SW480 (cell line): ENCODE measurements around the gene ALG12.
"Not testable (repeated sequence)": the region's sequence is repeated elsewhere in the genome, so short reads cannot be mapped to it uniquely, and the experiment has no call there.

Experiments used
- DNase-seq: peaks from one replicate; pipeline ENCODE4 v3.0.0-alpha.2; 2016; ENCODE audit warnings: low spot score

The ALG12 gene

DNA sequence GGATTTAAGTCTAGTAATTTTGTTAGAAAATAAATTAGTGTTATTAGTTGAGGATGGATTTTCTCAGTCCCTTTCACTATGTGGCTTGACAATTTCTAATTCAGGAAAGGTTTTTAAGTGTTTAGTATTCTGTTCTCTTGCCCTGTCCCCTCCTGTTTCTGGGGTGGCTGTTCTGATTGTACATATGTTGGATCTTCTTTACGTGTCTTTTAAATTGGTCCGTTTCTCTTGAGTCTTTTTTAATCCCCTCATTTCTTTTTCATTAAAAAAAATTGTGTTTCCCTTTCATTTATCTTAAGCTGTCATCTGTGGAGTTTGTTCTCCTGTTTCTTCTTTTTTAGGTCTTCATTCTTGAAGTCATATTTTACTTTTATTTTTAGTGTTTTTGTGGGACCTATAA lies 52.1 kb downstream of the ALG12 start:
- DNase-seq = no peak

- no peak for DNase-seq
Observed at GRCh38 chr22:49865156-49865555, 53.1 kb downstream of the ALG12 start.

DNA sequence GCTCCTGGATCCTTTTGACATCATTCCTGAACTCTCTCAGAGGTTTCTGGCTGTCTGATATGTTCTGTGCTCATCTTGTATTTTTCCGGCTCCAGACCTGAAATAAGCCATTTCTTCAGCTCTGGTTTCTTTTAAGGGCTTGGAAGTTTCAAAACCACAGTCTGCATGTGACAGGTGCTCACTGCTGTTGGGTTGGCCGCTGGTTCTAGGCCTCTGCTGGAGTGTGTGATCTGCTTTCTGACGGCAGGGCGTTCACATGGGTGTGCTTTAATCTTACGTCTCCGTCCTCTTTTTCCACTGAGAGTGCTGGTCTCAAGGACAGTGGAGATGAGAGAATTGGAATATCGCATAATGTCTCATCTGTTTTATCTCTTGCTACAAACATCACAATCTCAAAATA lies 54.3 kb downstream of the ALG12 start:
- DNase-seq = no peak

GRCh38 chr22:49862496-49862776 lies 55.8 kb downstream of the ALG12 start:
- no peak for DNase-seq

GRCh38 chr22:49861642-49862495 lies 56.4 kb downstream of the ALG12 start:
- DNase-seq = no peak

DNA sequence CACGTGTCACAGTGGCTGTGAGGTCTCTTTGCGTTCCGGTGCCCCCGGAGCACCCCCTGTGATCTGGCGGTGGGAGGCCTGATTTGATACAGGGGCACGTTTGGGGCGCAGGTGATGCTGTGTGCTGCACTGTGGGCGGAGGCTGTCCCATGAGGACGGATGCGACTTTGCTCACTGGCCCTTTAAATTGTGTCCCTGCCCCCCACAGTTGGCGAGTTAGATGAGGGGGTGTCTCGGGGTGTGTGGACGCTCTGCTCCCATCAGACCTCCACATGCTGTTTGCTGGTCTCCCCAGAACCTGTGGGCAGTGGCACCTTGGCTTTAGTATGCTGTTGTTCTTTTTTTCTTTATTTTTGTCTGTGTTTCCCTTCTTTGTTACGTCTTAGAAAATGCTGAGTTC lies 59.4 kb downstream of the ALG12 start:
- no peak for DNase-seq

GRCh38 chr22:49856766-49857618 lies 61.2 kb downstream of the ALG12 start:
- DNase-seq = no peak

GRCh38 chr22:49856343-49856742 lies 61.9 kb downstream of the ALG12 start:
- DNase-seq = no peak

- DNase-seq = peak; percentile 28
Observed at GRCh38 chr22:49855251-49855911, 62.9 kb downstream of the ALG12 start.

- peak; percentile 23 for DNase-seq
Observed at GRCh38 chr22:49853981-49854831, 64.0 kb downstream of the ALG12 start.

- DNase-seq = peak; percentile 87
Observed at GRCh38 chr22:49852898-49853894, 65.0 kb downstream of the ALG12 start, which contains the start of gene ZBED4. Gene ZBED4, plus strand, starts transcription at chr22:49853844. Its CDS starts 29,819 bp downstream, at chr22:49883663.

DNA sequence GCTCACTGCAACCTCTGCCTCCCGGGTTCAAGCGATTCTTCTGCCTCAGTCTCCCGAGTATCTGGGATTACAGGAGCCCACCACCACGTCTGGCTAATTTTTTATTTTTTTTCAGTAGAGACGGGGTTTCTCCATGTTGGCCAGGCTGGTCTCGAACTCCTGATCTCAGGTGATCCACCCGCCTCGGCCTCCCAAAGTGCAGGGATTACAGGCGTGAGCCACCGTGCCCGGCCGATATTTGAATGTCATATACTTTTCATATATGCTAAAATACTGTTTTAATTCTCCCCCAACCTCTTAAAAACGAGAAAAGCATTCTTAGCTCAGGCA lies 65.7 kb downstream of the ALG12 start:
- not testable (repeated sequence) for DNase-seq

DNA sequence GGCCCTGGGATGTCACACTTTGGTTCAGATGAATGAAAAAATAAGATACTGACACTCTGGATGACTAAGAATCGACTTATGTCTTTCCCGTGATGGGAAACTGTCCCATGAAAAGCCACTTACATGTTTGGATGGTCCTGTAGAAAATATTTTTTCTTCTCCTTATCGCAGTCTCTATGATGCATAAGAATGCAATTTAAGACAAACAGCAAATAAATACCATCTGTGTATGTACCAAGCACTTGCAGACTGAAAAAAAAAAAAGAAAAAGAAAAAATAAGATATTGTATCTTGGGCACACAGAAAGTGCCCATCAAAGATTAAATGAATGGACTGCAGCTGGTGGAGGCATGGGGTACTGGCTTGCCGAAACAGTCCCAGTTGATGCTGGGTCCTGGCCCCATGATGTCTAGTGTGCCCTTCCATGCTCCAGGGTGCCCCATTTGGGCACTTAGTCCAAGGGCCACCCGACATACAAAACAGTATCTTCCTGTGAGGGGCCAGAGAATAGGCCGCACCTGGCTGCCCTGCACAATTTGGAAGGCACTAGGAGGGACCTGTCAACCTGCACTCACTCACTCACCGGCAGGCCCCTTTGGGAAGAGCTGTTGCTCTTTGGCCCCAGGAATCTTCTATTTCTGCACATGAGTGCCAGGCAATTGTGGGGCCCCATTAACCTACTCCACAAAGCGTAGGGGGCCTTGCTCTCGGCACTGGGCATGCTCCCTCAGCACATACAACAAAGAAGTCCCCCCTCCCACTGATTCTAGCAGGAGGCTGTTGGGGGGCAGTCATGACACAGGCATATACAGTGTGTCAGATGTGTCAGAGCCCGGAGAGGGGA lies 67.1 kb downstream of the ALG12 start:
- no peak for DNase-seq
